ENCODE data around the gene ANKLE1.

DNA sequence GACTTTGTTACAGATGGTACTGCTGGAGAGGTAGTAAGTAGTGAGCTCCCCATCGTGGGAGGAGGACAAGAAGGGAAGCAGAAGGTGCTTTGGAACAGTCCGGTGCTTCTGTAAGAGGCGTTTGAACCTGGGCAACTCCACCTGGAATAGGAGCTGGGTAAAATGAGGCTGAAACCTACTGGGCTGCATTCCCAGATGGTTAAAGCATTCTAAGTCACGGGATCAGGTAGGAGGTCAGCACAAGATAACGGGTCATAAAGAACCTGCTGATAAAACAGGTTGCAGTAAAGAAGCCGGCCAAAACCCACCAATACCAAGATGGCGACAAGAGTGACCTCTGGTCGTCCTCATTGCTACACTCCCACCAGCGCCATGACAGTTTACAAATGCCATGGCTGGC is 5.1 kb downstream of the ANKLE1 start:
- TF ChIP-seq, protein P1, sequence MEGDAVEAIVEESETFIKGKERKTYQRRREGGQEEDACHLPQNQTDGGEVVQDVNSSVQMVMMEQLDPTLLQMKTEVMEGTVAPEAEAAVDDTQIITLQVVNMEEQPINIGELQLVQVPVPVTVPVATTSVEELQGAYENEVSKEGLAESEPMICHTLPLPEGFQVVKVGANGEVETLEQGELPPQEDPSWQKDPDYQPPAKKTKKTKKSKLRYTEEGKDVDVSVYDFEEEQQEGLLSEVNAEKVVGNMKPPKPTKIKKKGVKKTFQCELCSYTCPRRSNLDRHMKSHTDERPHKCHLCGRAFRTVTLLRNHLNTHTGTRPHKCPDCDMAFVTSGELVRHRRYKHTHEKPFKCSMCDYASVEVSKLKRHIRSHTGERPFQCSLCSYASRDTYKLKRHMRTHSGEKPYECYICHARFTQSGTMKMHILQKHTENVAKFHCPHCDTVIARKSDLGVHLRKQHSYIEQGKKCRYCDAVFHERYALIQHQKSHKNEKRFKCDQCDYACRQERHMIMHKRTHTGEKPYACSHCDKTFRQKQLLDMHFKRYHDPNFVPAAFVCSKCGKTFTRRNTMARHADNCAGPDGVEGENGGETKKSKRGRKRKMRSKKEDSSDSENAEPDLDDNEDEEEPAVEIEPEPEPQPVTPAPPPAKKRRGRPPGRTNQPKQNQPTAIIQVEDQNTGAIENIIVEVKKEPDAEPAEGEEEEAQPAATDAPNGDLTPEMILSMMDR (IDR thresholded peaks at IDR 0.05), result no peak
- no peak for TF ChIP-seq POLR2A (IDR thresholded peaks at IDR 0.05)
